Esophagus squamous epithelium (tissue), 5 donors: ENCODE measurements around the gene FHIP1A. TPM values are rescaled to one million over a fixed set of nuclear protein-coding genes. Genes with fewer than 3 reads are reported as not detected.
A peak's percentile ranks its signal among the peaks of the same experiment; 100 is the strongest.

Source experiments
- DNase-seq: peaks from one replicate; lab custom pipeline; 2025; lab: John Stamatoyannopoulos, UW
- H3K27ac ChIP-seq, 4 donors: fragments of 200-600 bp; sonication (generic); one replicate each; pipeline ENCODE4 v1.5.1; 2016 to 2019; ENCODE audit warnings: mild to moderate bottlenecking in 1 of 4
- H3K27me3 ChIP-seq, 4 donors: fragments of 200-600 bp; sonication (generic); 1 replicate in 3 of 4; 2 replicates in 1 of 4; pipeline versions ENCODE4 v1.5.1 to v1.6.0; 2017 to 2021; ENCODE audit warnings: antibody characterized with exemption in 1 of 4
- H3K36me3 ChIP-seq, 3 donors: fragments of 200-600 bp; sonication (generic); one replicate each; pipeline ENCODE4 v1.5.1; 2016 to 2019
- H3K4me1 ChIP-seq, 3 donors: fragments of 200-600 bp; sonication (generic); one replicate each; pipeline ENCODE4 v1.5.1; 2017 to 2019
- H3K4me3 ChIP-seq, 4 donors: fragments of 200-600 bp; sonication (generic); 1 replicate in 3 of 4; 2 replicates in 1 of 4; pipeline ENCODE4 v1.5.1; 2016 to 2019; ENCODE audit warnings: mild to moderate bottlenecking in 2 of 4, moderate library complexity in 1 of 4
- H3K9me3 ChIP-seq, 3 donors: fragments of 200-600 bp; sonication (generic); one replicate each; pipeline ENCODE4 v1.5.1; 2016 to 2019
- POLR2A ChIP-seq, 4 donors: fragments of 450-650 bp; IDR thresholded peaks; one replicate each; pipeline ENCODE4 v1.6.1; 2017; ENCODE audit warnings: antibody characterized with exemption in 4 of 4, mild to moderate bottlenecking in 4 of 4, moderate library complexity in 3 of 4
- WGBS, 2 donors: methylation state at CpG; one replicate each; pipeline ENCODE4 v1.1.5; 2018; 5-methylcytosine and 5-hydroxymethylcytosine counted together
- intact Hi-C: fragments of 100-400 bp; cut with DNase I; formaldehyde crosslinking; loops from one replicate; pipeline ENCODE4 v1.15.0; 2022
- total RNA-seq, 4 donors: library from RNA; depleted of rRNA; stranded (reverse); fragments of >200 nt; gene quantifications; one replicate each; pipeline ENCODE4 v1.1.0, GENCODE V29; 2016
- TF ChIP-seq, protein P1 (sequence below), 6 experiments: fragments of 450-650 bp in 4 of 6; fragments of 200-600 bp in 2 of 6; sonication (generic) in 2 of 6; IDR thresholded peaks; one replicate each; pipeline ENCODE4 v1.5.1; 2016 to 2019; ENCODE audit warnings: antibody characterized with exemption in 6 of 6, mild to moderate bottlenecking in 4 of 6, moderate library complexity in 4 of 6
- donor health status: DM: yes; HTN: yes; CAD: no.

The FHIP1A gene
- total RNA-seq, 4 donors from 2014 or later = 23.4 to 66.2 (median 34.5) TPM

DNA sequence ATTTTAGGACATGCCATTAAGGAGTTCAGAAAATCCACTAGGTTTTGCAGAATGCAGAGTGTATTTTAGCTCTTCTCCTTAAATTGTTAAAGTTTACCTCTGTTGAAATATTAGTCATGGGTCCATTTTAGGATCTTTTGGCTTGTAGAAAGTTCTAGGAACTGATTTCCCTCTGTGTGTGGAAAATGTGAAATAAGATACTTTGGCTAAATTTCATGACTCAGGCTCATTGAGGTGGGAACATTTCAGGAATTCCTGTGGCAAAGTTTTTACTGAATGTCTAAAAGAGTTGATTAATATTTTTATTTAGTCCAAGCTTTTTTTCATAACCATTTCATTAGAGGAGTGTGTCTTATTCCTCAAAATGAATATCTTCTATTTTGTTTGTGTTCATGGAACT lies 7.0 kb downstream of the FHIP1A start:
- intact Hi-C loops = no loop called here

GRCh38 chr4:151417164-151417571 lies 8.2 kb downstream of the FHIP1A start:
- Histone ChIP-seq H3K4me3 (peak overlapping the region in 1 of 4 donors; percentile 2), H3K27ac (peak overlapping the region; percentile 58 to 76 (median 69)), H3K4me1 (peaks cover 0 to 46% (median 0%) of the 10 kb centered on the region in 3 donors), H3K9me3 (no peaks in the 10 kb centered on the region), H3K36me3 (no peaks in the 10 kb centered on the region), H3K27me3 (no peaks in the 10 kb centered on the region)
- 42 to 50% methylated on average over 5 of the region's 5 CpGs for WGBS, 2 donors
- DNase-seq = no peak
- TF ChIP-seq POLR2A (IDR thresholded peaks at IDR 0.05) = no peak
- TF ChIP-seq, protein P1, sequence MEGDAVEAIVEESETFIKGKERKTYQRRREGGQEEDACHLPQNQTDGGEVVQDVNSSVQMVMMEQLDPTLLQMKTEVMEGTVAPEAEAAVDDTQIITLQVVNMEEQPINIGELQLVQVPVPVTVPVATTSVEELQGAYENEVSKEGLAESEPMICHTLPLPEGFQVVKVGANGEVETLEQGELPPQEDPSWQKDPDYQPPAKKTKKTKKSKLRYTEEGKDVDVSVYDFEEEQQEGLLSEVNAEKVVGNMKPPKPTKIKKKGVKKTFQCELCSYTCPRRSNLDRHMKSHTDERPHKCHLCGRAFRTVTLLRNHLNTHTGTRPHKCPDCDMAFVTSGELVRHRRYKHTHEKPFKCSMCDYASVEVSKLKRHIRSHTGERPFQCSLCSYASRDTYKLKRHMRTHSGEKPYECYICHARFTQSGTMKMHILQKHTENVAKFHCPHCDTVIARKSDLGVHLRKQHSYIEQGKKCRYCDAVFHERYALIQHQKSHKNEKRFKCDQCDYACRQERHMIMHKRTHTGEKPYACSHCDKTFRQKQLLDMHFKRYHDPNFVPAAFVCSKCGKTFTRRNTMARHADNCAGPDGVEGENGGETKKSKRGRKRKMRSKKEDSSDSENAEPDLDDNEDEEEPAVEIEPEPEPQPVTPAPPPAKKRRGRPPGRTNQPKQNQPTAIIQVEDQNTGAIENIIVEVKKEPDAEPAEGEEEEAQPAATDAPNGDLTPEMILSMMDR (IDR thresholded peaks at IDR 0.05) = no peak
- intact Hi-C loops = no loop called here

More for the DNA sequence above, 7.0 kb downstream of the FHIP1A start:
- Histone ChIP-seq H3K4me3 (no peak overlapping the region), H3K27me3 (no peaks in the 10 kb centered on the region), H3K4me1 (peaks cover 0 to 47% (median 0%) of the 10 kb centered on the region in 3 donors), H3K36me3 (no peaks in the 10 kb centered on the region), H3K27ac (peak overlapping the region in 1 of 4 donors; percentile 76), H3K9me3 (no peaks in the 10 kb centered on the region)
- no peak for DNase-seq
- no peak for TF ChIP-seq POLR2A (IDR thresholded peaks at IDR 0.05)
- TF ChIP-seq, protein P1 (IDR thresholded peaks at IDR 0.05) = no peak

DNA sequence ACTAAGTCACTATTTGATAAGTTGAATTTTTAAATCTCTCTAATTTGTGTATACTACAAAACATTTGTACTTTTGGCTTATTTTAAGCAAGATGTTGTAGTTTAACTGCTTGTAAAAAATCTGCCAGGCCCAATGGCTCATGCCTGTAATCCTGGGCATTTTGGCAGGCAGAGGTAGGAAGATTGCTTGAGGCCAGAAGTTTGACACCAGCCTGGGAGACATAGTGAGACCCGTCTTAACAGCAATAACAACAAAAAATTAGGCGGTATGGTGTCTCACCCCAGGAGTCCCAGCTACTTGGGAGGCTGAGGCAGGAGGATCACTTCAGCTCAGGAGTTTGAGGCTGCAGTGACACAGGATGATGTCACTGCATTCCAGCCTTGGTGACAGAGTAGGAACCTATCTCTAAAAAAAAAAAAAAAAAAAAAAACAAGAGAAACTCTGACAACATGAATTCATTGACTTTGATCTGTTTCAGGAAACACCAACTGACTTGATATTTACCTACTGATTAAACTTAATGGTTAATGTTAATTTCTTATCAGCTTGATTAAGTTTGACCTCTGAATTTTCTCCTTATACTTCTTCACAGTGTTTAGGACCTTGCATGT lies 8.9 kb downstream of the FHIP1A start:
- H3K36me3 ChIP-seq = no peaks in the 10 kb centered on the region
- H3K4me1 ChIP-seq = peaks cover 0 to 48% (median 0%) of the 10 kb centered on the region in 3 donors
- intact Hi-C loops = no loop called here
- peak overlapping the region; percentile 58 to 76 (median 69) for H3K27ac ChIP-seq
- no peak overlapping the region for H3K4me3 ChIP-seq
- H3K27me3 ChIP-seq = no peaks in the 10 kb centered on the region
- H3K9me3 ChIP-seq = no peaks in the 10 kb centered on the region
- 54 to 100% methylated on average over 2 of the region's 2 CpGs for WGBS, 2 donors
- TF ChIP-seq, protein P1 (IDR thresholded peaks at IDR 0.05) = no peak
- TF ChIP-seq POLR2A (IDR thresholded peaks at IDR 0.05) = no peak
- DNase-seq = no peak

DNA sequence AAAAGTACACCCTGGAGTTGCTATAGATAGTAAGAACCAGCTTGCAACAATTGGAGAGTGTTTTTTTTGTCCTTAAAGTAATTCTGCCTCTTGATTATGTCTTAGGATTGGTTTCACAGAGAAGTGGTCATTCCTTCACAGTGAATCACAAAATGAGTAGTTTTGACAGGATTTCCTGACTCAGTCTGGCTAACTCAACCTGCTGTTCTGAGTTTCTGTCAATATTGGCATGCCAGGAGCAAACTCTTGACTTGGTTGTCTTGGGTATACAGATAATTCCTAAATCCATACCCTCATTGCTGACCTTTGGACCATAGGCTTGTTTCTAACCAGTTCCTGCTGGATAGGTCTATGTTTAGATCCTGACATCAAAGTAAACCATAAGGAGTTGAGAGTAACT lies 9.4 kb downstream of the FHIP1A start:
- no peaks in the 10 kb centered on the region for H3K36me3 ChIP-seq
- no peak overlapping the region for H3K4me3 ChIP-seq
- no peaks in the 10 kb centered on the region for H3K9me3 ChIP-seq
- intact Hi-C loops = no loop called here
- H3K27me3 ChIP-seq = no peaks in the 10 kb centered on the region
- peaks cover 0 to 53% (median 0%) of the 10 kb centered on the region in 3 donors for H3K4me1 ChIP-seq
- no peak for DNase-seq
- peak overlapping the region; percentile 31 to 76 (median 64) for H3K27ac ChIP-seq
- TF ChIP-seq, protein P1 (IDR thresholded peaks at IDR 0.05) = no peak
- TF ChIP-seq POLR2A (IDR thresholded peaks at IDR 0.05) = no peak

GRCh38 chr4:151418856-151419255 lies 9.9 kb downstream of the FHIP1A start:
- Histone ChIP-seq H3K27me3 (no peaks in the 10 kb centered on the region), H3K36me3 (no peaks in the 10 kb centered on the region), H3K27ac (peak overlapping the region; percentile 58 to 76 (median 68)), H3K4me1 (peaks cover 0 to 57% (median 0%) of the 10 kb centered on the region in 3 donors), H3K4me3 (no peak overlapping the region), H3K9me3 (no peaks in the 10 kb centered on the region)
- intact Hi-C loops = no loop called here
- no peak for DNase-seq
- TF ChIP-seq, protein P1 (IDR thresholded peaks at IDR 0.05) = no peak
- TF ChIP-seq POLR2A (IDR thresholded peaks at IDR 0.05) = no peak
- 36 to 58% methylated on average over 1 of the region's 1 CpG for WGBS, 2 donors
